Uterus (tissue), 2 donors: Measurements from ENCODE around the gene PARD3.

Source experiments
- CTCF ChIP-seq, 4 experiments: fragments of 200-600 bp in 2 of 4; fragments of 450-650 bp in 2 of 4; sonication (generic) in 2 of 4; IDR thresholded peaks; one replicate each; pipeline ENCODE4 v1.5.1; 2016 to 2019; ENCODE audit warnings: antibody characterized with exemption in 4 of 4, mild to moderate bottlenecking in 2 of 4, moderate library complexity in 1 of 4
- POLR2A ChIP-seq, 2 donors: fragments of 450-650 bp; IDR thresholded peaks; one replicate each; pipeline ENCODE4 v1.6.1; 2016; ENCODE audit warnings: antibody characterized with exemption in 2 of 2, mild to moderate bottlenecking in 1 of 2, moderate library complexity in 1 of 2

GRCh38 chr10:34340934-34341333, 474.2 kb downstream of the PARD3 start:
- no peak for TF ChIP-seq POLR2A (IDR thresholded peaks at IDR 0.05)
- TF ChIP-seq CTCF (IDR thresholded peaks at IDR 0.05), result no peak
